Testis (tissue), 3 donors: ENCODE results near the gene USP36. TPM values are rescaled to one million over a fixed set of nuclear protein-coding genes. Genes with fewer than 3 reads are reported as not detected.

Experiments used
- DNase-seq: peaks from one replicate; pipeline ENCODE4 v3.0.0-alpha.2; 2019
- H3K27ac ChIP-seq, 2 donors: fragments of 200-600 bp; sonication (generic); one replicate each; pipeline ENCODE4 v1.5.1; 2019
- H3K27me3 ChIP-seq: fragments of 200-600 bp; sonication (generic); one replicate; pipeline ENCODE4 v1.5.1; 2019
- H3K36me3 ChIP-seq: fragments of 200-600 bp; sonication (generic); one replicate; pipeline ENCODE4 v1.5.1; 2017; ENCODE audit warnings: low read depth; ENCODE audit errors: missing control alignments
- H3K4me1 ChIP-seq: fragments of 200-600 bp; sonication (generic); one replicate; pipeline ENCODE4 v1.5.1; 2019
- H3K4me3 ChIP-seq, 2 donors: fragments of 200-600 bp; sonication (generic); one replicate each; pipeline ENCODE4 v1.5.1; 2017 to 2019
- H3K9me3 ChIP-seq: fragments of 200-600 bp; sonication (generic); one replicate; pipeline ENCODE4 v1.5.1; 2017
- POLR2A ChIP-seq: fragments of 450-650 bp; IDR thresholded peaks from one replicate; pipeline ENCODE4 v1.6.1; 2017; ENCODE audit warnings: antibody characterized with exemption, mild to moderate bottlenecking, moderate library complexity
- WGBS, 2 donors: methylation state at CpG; one replicate each; pipeline ENCODE4 v1.1.5; 2018; 5-methylcytosine and 5-hydroxymethylcytosine counted together
- intact Hi-C: fragments of 100-400 bp; cut with DNase I; formaldehyde crosslinking; loops from one replicate; pipeline ENCODE4 v1.15.1; 2023; ENCODE audit warnings: low total_unique reads
- polyA plus RNA-seq: library from polyadenylated mRNA; stranded (reverse); fragments of 350-450 nt; fragmentation: Illumina TruSeq; extraction: RNeasy Lipid Tissue Mini Kit (QIAGEN cat#74804); gene quantifications from one replicate; pipeline ENCODE4 v1.2.3, GENCODE V29; 2014; ENCODE audit warnings: low read depth, low replicate concordance; ENCODE audit not compliant: insufficient read depth
- total RNA-seq, 2 donors: library from RNA; depleted of rRNA; stranded (reverse); fragments of >200 nt; gene quantifications; one replicate each; pipeline ENCODE4 v1.2.3, GENCODE V29; 2016
- TF ChIP-seq, protein P1 (sequence below), 3 experiments: fragments of 450-650 bp in 2 of 3; fragments of 200-600 bp in 1 of 3; sonication (generic) in 1 of 3; IDR thresholded peaks; one replicate each; pipeline ENCODE4 v1.5.1; 2016 to 2019; ENCODE audit warnings: antibody characterized with exemption in 3 of 3, mild to moderate bottlenecking in 2 of 3, moderate library complexity in 1 of 3

Gene USP36
- total and polyA plus RNA-seq, 3 donors from 2014 or later = 32.8 to 79.8 (median 77.5) TPM

DNA sequence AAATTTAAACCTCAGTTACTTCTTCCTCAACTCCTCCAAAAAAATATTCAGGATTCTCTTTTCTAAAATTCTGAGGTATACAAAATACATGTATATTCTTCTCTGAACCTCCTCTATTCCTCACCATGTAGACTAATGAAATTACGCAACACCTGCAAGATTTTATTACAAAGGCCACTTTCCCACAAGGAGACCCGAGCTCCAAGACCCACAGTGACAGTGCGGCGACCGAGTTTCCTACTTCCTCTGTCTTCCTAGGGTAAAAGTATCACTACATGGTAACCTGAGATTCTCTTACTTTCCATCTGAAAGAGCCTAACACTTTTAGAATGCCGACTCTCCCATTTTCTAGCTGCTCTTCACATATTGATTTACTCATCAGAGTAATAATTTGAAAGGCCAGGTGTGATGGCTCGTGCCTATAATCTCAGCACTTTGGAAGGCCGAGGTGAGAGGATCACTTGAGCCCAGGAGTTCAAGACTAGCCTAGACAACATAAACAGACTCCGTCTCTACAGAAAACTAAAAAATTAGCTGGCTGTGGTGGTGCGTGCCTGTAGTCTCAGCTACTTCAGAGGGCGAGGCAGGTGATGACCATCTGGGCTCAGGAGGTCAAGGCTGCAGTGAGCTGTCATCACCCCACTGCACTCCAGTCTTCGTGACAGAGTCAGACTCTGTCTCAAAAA lies 94.2 kb downstream of the USP36 start:
- 86 to 88% methylated on average over 12 of the region's 12 CpGs for WGBS, 2 donors
- Histone ChIP-seq H3K36me3 (no peaks in the 10 kb centered on the region), H3K27ac (no peak overlapping the region), H3K4me1 (no peaks in the 10 kb centered on the region), H3K4me3 (no peak overlapping the region), H3K9me3 (no peaks in the 10 kb centered on the region), H3K27me3 (no peaks in the 10 kb centered on the region)
- TF ChIP-seq POLR2A = no peak
- TF ChIP-seq, protein P1, sequence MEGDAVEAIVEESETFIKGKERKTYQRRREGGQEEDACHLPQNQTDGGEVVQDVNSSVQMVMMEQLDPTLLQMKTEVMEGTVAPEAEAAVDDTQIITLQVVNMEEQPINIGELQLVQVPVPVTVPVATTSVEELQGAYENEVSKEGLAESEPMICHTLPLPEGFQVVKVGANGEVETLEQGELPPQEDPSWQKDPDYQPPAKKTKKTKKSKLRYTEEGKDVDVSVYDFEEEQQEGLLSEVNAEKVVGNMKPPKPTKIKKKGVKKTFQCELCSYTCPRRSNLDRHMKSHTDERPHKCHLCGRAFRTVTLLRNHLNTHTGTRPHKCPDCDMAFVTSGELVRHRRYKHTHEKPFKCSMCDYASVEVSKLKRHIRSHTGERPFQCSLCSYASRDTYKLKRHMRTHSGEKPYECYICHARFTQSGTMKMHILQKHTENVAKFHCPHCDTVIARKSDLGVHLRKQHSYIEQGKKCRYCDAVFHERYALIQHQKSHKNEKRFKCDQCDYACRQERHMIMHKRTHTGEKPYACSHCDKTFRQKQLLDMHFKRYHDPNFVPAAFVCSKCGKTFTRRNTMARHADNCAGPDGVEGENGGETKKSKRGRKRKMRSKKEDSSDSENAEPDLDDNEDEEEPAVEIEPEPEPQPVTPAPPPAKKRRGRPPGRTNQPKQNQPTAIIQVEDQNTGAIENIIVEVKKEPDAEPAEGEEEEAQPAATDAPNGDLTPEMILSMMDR (IDR thresholded peaks at IDR 0.05) = no peak
- DNase-seq = no peak
- intact Hi-C loops = no loop called here

Other genes starting within 250 kb of the USP36 start
- gene CYTH1, start 58.5 kb downstream of the USP36 start, total RNA-seq = 10 to 100 TPM; 42.2 to 47.9 TPM
- gene CYTH1, start 58.5 kb downstream of the USP36 start, polyA plus RNA-seq = 40.8 TPM
- gene CEP295NL, start 62.4 kb upstream of the USP36 start, total RNA-seq = 10 to 100 TPM; 32.3 to 77.1 TPM
- gene CEP295NL, start 62.4 kb upstream of the USP36 start, polyA plus RNA-seq = 100 TPM
- 100 to 1,000 TPM; 262 to 482 TPM for gene TIMP2, start 84.6 kb upstream of the USP36 start, total RNA-seq
- 465 TPM for gene TIMP2, start 84.6 kb upstream of the USP36 start, polyA plus RNA-seq
- 100 to 1,000 TPM; 498 to 845 TPM for gene LGALS3BP, start 139.1 kb upstream of the USP36 start, total RNA-seq
- gene LGALS3BP, start 139.1 kb upstream of the USP36 start, polyA plus RNA-seq = 328 TPM
- gene CANT1, start 168.9 kb upstream of the USP36 start, total RNA-seq = 10 to 100 TPM; 60.6 to 64.1 TPM
- gene CANT1, start 168.9 kb upstream of the USP36 start, polyA plus RNA-seq = 80.5 TPM
- gene C1QTNF1, start 183.4 kb upstream of the USP36 start, total RNA-seq = 1 to 10 TPM; 9.1 to 9.8 TPM
- gene C1QTNF1, start 183.4 kb upstream of the USP36 start, polyA plus RNA-seq = 22.5 TPM
- gene ENGASE, start 234.0 kb upstream of the USP36 start, total RNA-seq = 10 to 100 TPM; 34.9 to 48.5 TPM
- gene ENGASE, start 234.0 kb upstream of the USP36 start, polyA plus RNA-seq = 20.3 TPM